HEK293 (cell line): Measurements from ENCODE around the gene MS4A4A.

ENCODE experiments used
- CTCF ChIA-PET: fragments of 350-600 bp; formaldehyde crosslinking; extraction: SDS; loops from one replicate; lab custom pipeline; 2021; ENCODE audit warnings: antibody characterized with exemption; lab: Yijun Ruan, JAX
- POLR2A ChIA-PET: fragments of 300-600 bp; formaldehyde crosslinking; extraction: SDS; loops from one replicate; lab custom pipeline; 2020; ENCODE audit warnings: antibody characterized with exemption, inconsistent platforms; lab: Yijun Ruan, JAX
- H3K27ac ChIP-seq: fragments of 200-500 bp; sonication (Bioruptor generic); 2 replicates; pipeline ENCODE4 v1.5.1; 2014; ENCODE audit warnings: low read depth, low read length, control low read depth, inconsistent platforms; ENCODE audit errors: extremely low read depth
- H3K36me3 ChIP-seq, 2 experiments: fragments of 200-500 bp in 1 of 2; sonication (Bioruptor generic) in 1 of 2; 1 replicate in 1 of 2; 2 replicates in 1 of 2; pipeline ENCODE4 v1.5.1; 2014 to 2017; ENCODE audit warnings: inconsistent platforms in 2 of 2, low read length in 2 of 2; ENCODE audit not compliant: control insufficient read depth in 2 of 2, insufficient read depth in 1 of 2
- H3K4me1 ChIP-seq: fragments of 200-500 bp; sonication (Bioruptor generic); 2 replicates; pipeline ENCODE4 v1.5.1; 2014; ENCODE audit warnings: mild to moderate bottlenecking, low read length, inconsistent platforms; ENCODE audit not compliant: control insufficient read depth, insufficient read depth
- H3K4me3 ChIP-seq: 2 replicates; pipeline ENCODE4 v1.5.1; 2011; ENCODE audit warnings: low read depth, mild to moderate bottlenecking, control low read depth, low read length, moderate library complexity
- H3K9me3 ChIP-seq: fragments of 200-500 bp; sonication (Bioruptor generic); 2 replicates; pipeline ENCODE4 v1.5.1; 2014; ENCODE audit warnings: low read depth, low read length, inconsistent platforms; ENCODE audit not compliant: control insufficient read depth, insufficient read depth
- GLIS2 ChIP-seq: fragments of 450-650 bp; formaldehyde crosslinking; IDR thresholded peaks from 2 replicates; pipeline ENCODE4 v1.5.1; 2016; ENCODE audit warnings: missing biosample characterization, missing genetic modification characterization
- KLF16 ChIP-seq: fragments of 450-650 bp; formaldehyde crosslinking; IDR thresholded peaks from 2 replicates; pipeline ENCODE4 v1.5.1; 2017; ENCODE audit warnings: missing biosample characterization, missing genetic modification characterization
- TCF7L2 ChIP-seq: IDR thresholded peaks from 2 replicates; pipeline ENCODE4 v1.6.1; 2011; ENCODE audit warnings: low read depth, mild to moderate bottlenecking, inconsistent platforms, low read length, moderate library complexity, borderline replicate concordance
- YY1 ChIP-seq: fragments of 450-650 bp; formaldehyde crosslinking; IDR thresholded peaks from 2 replicates; pipeline ENCODE4 v1.5.1; 2018; ENCODE audit warnings: missing biosample characterization, missing genetic modification characterization
- ZIC2 ChIP-seq: fragments of 450-650 bp; formaldehyde crosslinking; IDR thresholded peaks from 2 replicates; pipeline ENCODE4 v1.5.1; 2016; ENCODE audit warnings: missing biosample characterization, missing genetic modification characterization
- ZNF10 ChIP-seq: fragments of 450-650 bp; formaldehyde crosslinking; IDR thresholded peaks from 2 replicates; pipeline ENCODE4 v1.5.1; 2017; ENCODE audit warnings: missing biosample characterization, missing genetic modification characterization
- ZNF114 ChIP-seq: fragments of 450-650 bp; formaldehyde crosslinking; IDR thresholded peaks from 2 replicates; pipeline ENCODE4 v1.5.0; 2017; ENCODE audit warnings: missing biosample characterization, missing genetic modification characterization
- ZNF169 ChIP-seq: fragments of 450-650 bp; formaldehyde crosslinking; IDR thresholded peaks from 2 replicates; pipeline ENCODE4 v1.5.1; 2016; ENCODE audit warnings: missing biosample characterization, missing genetic modification characterization
- ZNF302 ChIP-seq: fragments of 450-650 bp; formaldehyde crosslinking; IDR thresholded peaks from 2 replicates; pipeline ENCODE4 v1.5.1; 2016; ENCODE audit warnings: missing biosample characterization, missing genetic modification characterization, low read depth
- ZNF350 ChIP-seq: fragments of 450-650 bp; formaldehyde crosslinking; IDR thresholded peaks from 2 replicates; pipeline ENCODE4 v1.5.0; 2017; ENCODE audit warnings: missing biosample characterization, mild to moderate bottlenecking, missing genetic modification characterization
- ZNF37A ChIP-seq: fragments of 450-650 bp; IDR thresholded peaks from 2 replicates; pipeline ENCODE4 v1.5.1; 2018; ENCODE audit warnings: missing biosample characterization, missing genetic modification characterization
- ZNF514 ChIP-seq: fragments of 450-650 bp; formaldehyde crosslinking; IDR thresholded peaks from 2 replicates; pipeline ENCODE4 v1.5.1; 2016; ENCODE audit warnings: missing biosample characterization, missing genetic modification characterization
- ZNF521 ChIP-seq: fragments of 450-650 bp; formaldehyde crosslinking; IDR thresholded peaks from 2 replicates; pipeline ENCODE4 v1.5.1; 2017; ENCODE audit warnings: missing biosample characterization, mild to moderate bottlenecking, missing genetic modification characterization
- ZNF560 ChIP-seq: fragments of 450-650 bp; formaldehyde crosslinking; IDR thresholded peaks from 2 replicates; pipeline ENCODE4 v1.5.1; 2017; ENCODE audit warnings: missing biosample characterization, missing genetic modification characterization, borderline replicate concordance
- ZNF626 ChIP-seq: fragments of 450-650 bp; sonication (Bioruptor Pico); formaldehyde crosslinking; IDR thresholded peaks from 2 replicates; pipeline ENCODE4 v1.5.1; 2018; ENCODE audit warnings: missing biosample characterization, missing genetic modification characterization, inconsistent platforms
- TF ChIP-seq, protein P1 (sequence below): IDR thresholded peaks from 2 replicates; pipeline ENCODE4 v1.6.1; 2011; ENCODE audit warnings: mild to moderate bottlenecking, low read depth, low read length, borderline replicate concordance
- TF ChIP-seq, protein P2 (sequence below): fragments of 450-650 bp; formaldehyde crosslinking; IDR thresholded peaks from 2 replicates; pipeline ENCODE4 v1.5.1; 2016; ENCODE audit warnings: missing biosample characterization, missing genetic modification characterization
- TF ChIP-seq, protein P3 (sequence below): fragments of 450-650 bp; formaldehyde crosslinking; IDR thresholded peaks from 2 replicates; pipeline ENCODE4 v1.5.1; 2016; ENCODE audit warnings: missing biosample characterization, missing genetic modification characterization
- TF ChIP-seq, protein P4 (sequence below): fragments of 450-650 bp; formaldehyde crosslinking; IDR thresholded peaks from 2 replicates; pipeline ENCODE4 v1.5.0; 2017; ENCODE audit warnings: missing biosample characterization, missing genetic modification characterization, borderline replicate concordance

MS4A4A gene

DNA sequence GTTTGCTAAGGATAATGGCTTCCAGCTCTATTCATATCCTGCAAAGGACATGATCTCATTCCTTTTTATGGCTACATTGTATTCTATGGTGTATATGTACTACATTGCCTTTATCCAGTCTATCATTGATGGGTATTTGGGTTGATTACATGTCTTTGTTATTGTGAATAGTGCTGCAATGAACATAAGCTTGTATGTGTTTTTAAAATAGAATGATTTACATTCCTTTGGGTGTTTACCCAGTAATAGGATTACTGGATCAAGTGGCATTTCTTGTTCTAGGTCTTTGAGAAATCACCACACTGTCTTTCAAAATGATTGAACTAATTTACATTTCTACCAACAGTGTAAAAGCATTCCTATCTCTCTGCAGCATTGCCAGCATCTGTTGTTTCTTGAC is 40.6 kb downstream of the MS4A4A start:
- no peak for TF ChIP-seq ZIC2
- no peak for TF ChIP-seq ZNF521 (tag by site-specific recombination)
- ChIA-PET POLR2A (no interaction called here), CTCF (no interaction called here)
- Histone ChIP-seq H3K9me3 (no peaks in the 10 kb centered on the region), H3K4me1 (no peaks in the 10 kb centered on the region), H3K27ac (no peak overlapping the region), H3K4me3 (no peak overlapping the region), H3K36me3 (no peaks in the 10 kb centered on the region)

DNA sequence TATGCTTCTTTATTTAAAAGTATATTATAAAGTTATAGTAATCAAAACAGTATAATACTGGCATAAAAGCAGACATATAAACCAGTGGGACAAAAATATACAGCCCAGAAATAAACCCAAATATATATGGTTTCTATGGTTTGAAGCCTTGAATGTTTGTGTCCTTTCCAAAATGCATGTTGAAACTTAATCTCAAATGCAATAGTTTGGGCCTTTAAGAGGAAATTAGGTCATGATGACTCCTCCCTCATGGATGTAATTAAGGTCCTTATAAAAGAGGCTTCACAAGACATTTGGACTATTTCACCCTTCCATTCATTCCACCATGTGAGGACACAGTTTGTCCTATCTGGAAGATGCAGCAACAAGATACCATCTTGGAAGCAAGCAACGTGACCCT is 46.5 kb downstream of the MS4A4A start, which contains the start of gene MS4A6E:
Gene MS4A6E, plus strand, starts transcription at position 301 of the 400 bp plus-strand sequence. CDS start 7,641 bp downstream, outside the sequence.
- Histone ChIP-seq H3K4me1 (no peaks in the 10 kb centered on the region), H3K4me3 (no peak within 1 kb of the TSS), H3K36me3 (no peaks in the 10 kb centered on the region), H3K9me3 (no peaks in the 10 kb centered on the region), H3K27ac (no peak within 1 kb of the TSS)
- POLR2A ChIA-PET, result no interaction called here
- CTCF ChIA-PET, result no interaction called here
- TF ChIP-seq ZNF169 (no peak), YY1 (tag by site-specific recombination) (no peak), ZNF560 (tag by site-specific recombination) (no peak), GLIS2 (tag by site-specific recombination) (no peak), ZNF114 (tag by site-specific recombination) (no peak), KLF16 (no peak), ZNF626 (tag by site-specific recombination) (no peak), ZNF350 (tag by site-specific recombination) (no peak)
- TF ChIP-seq, protein P1, sequence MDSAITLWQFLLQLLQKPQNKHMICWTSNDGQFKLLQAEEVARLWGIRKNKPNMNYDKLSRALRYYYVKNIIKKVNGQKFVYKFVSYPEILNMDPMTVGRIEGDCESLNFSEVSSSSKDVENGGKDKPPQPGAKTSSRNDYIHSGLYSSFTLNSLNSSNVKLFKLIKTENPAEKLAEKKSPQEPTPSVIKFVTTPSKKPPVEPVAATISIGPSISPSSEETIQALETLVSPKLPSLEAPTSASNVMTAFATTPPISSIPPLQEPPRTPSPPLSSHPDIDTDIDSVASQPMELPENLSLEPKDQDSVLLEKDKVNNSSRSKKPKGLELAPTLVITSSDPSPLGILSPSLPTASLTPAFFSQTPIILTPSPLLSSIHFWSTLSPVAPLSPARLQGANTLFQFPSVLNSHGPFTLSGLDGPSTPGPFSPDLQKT, result no peak

DNA sequence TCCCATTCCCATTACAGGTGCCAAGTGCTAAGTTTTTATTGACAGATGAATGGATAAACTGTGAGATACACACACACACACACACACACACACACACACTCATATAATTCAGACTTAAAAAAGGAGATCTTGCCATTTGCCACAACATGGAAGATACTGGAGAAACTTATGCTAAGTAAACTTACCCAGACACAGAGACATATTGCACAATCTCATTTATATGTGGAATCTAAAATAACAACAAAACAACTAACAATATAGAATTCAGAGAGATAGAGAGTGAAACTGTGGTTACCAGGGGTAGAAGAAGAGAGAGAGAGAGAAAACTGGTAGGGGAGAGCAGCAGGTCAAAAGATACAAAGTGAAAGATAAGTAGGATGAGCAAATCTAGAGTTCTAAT is 48.0 kb downstream of the MS4A4A start:
- ChIA-PET CTCF (no interaction called here), POLR2A (no interaction called here)
- Histone ChIP-seq H3K36me3 (no peaks in the 10 kb centered on the region), H3K4me1 (no peaks in the 10 kb centered on the region), H3K9me3 (no peaks in the 10 kb centered on the region), H3K27ac (no peak overlapping the region), H3K4me3 (no peak overlapping the region)
- TF ChIP-seq, protein P2, sequence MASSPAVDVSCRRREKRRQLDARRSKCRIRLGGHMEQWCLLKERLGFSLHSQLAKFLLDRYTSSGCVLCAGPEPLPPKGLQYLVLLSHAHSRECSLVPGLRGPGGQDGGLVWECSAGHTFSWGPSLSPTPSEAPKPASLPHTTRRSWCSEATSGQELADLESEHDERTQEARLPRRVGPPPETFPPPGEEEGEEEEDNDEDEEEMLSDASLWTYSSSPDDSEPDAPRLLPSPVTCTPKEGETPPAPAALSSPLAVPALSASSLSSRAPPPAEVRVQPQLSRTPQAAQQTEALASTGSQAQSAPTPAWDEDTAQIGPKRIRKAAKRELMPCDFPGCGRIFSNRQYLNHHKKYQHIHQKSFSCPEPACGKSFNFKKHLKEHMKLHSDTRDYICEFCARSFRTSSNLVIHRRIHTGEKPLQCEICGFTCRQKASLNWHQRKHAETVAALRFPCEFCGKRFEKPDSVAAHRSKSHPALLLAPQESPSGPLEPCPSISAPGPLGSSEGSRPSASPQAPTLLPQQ (tag by site-specific recombination), result no peak
- TF ChIP-seq ZNF10 (tag by site-specific recombination), result no peak
- TF ChIP-seq ZNF302 (tag by site-specific recombination), result no peak

DNA sequence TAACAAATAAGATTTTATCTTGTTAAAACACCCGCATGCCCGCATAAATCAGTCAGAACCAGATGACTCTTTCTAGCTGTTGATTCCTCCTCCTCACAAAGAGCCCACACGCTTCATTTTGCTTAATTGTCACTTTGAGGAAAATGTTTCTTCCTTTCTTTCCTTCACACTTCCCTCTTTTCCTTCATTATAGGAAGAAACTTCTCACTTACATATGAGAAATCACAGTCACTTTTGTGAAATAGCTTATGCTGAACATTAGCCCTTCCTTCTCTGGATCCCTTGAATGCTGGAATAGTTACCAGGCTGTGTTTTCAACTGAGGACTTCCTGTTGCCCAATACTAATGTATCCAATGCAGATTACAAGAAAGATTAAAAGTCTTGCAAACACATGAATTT is 52.4 kb downstream of the MS4A4A start:
- POLR2A ChIA-PET, result no interaction called here
- no peak for TF ChIP-seq ZNF37A (tag by site-specific recombination)
- TF ChIP-seq TCF7L2, result no peak
- TF ChIP-seq, protein P3, sequence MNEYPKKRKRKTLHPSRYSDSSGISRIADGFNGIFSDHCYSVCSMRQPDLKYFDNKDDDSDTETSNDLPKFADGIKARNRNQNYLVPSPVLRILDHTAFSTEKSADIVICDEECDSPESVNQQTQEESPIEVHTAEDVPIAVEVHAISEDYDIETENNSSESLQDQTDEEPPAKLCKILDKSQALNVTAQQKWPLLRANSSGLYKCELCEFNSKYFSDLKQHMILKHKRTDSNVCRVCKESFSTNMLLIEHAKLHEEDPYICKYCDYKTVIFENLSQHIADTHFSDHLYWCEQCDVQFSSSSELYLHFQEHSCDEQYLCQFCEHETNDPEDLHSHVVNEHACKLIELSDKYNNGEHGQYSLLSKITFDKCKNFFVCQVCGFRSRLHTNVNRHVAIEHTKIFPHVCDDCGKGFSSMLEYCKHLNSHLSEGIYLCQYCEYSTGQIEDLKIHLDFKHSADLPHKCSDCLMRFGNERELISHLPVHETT (tag by site-specific recombination), result no peak
- no peak for TF ChIP-seq ZNF514 (tag by site-specific recombination)
- TF ChIP-seq, protein P4, sequence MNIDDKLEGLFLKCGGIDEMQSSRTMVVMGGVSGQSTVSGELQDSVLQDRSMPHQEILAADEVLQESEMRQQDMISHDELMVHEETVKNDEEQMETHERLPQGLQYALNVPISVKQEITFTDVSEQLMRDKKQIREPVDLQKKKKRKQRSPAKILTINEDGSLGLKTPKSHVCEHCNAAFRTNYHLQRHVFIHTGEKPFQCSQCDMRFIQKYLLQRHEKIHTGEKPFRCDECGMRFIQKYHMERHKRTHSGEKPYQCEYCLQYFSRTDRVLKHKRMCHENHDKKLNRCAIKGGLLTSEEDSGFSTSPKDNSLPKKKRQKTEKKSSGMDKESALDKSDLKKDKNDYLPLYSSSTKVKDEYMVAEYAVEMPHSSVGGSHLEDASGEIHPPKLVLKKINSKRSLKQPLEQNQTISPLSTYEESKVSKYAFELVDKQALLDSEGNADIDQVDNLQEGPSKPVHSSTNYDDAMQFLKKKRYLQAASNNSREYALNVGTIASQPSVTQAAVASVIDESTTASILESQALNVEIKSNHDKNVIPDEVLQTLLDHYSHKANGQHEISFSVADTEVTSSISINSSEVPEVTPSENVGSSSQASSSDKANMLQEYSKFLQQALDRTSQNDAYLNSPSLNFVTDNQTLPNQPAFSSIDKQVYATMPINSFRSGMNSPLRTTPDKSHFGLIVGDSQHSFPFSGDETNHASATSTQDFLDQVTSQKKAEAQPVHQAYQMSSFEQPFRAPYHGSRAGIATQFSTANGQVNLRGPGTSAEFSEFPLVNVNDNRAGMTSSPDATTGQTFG, result no peak
- CTCF ChIA-PET, result interaction anchor here (0.9 to 4.5 kb wide), 9 partner anchors 10 to 315 kb away, joined by 3 to 30 read pairs (median 4); no protein-coding TSS in a partner anchor
- no peak overlapping the region for H3K4me3 ChIP-seq
- no peak overlapping the region for H3K27ac ChIP-seq
- no peaks in the 10 kb centered on the region for H3K4me1 ChIP-seq
- no peaks in the 10 kb centered on the region for H3K36me3 ChIP-seq
- no peaks in the 10 kb centered on the region for H3K9me3 ChIP-seq
